Activated CD4-positive, CD25-positive, alpha-beta regulatory T cell treated with anti-CD3 and anti-CD28 coated beads, Interleukin-2, amount 50 U/mL, for 72 hours (primary cell): Measurements from ENCODE around the gene CRIP3.
A peak's percentile ranks its signal among the peaks of the same experiment; 100 is the strongest.

Experiments
- DNase-seq: peaks from one replicate; pipeline ENCODE4 v3.0.0; 2021

CRIP3 gene

GRCh38 chr6:43271103-43271815, 37.4 kb downstream of the CRIP3 start:
- no peak for DNase-seq

- peak; percentile 52 for DNase-seq
These were observed 39.2 kb downstream of the CRIP3 start for GRCh38 chr6:43269273-43270007.

GRCh38 chr6:43268782-43269272, 39.8 kb downstream of the CRIP3 start:
- DNase-seq, result no peak

DNA sequence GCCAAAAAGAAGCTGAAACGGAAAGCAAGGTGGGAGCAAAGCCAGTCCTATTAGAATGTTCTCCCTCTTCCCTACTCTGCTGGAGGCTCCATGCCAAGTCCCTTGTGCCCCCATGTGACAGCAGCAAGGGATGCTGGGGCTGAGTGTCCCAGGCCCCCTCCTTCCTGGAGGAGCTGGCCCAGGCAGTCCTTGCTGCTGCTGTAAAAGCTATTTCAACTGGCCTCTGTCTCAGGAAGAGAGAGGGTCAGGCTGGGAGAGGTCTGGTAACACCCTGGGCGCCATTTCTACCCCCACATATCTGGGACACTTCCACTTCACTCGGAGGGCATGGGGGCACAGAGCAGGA, 40.3 kb downstream of the CRIP3 start:
- no peak for DNase-seq

DNA sequence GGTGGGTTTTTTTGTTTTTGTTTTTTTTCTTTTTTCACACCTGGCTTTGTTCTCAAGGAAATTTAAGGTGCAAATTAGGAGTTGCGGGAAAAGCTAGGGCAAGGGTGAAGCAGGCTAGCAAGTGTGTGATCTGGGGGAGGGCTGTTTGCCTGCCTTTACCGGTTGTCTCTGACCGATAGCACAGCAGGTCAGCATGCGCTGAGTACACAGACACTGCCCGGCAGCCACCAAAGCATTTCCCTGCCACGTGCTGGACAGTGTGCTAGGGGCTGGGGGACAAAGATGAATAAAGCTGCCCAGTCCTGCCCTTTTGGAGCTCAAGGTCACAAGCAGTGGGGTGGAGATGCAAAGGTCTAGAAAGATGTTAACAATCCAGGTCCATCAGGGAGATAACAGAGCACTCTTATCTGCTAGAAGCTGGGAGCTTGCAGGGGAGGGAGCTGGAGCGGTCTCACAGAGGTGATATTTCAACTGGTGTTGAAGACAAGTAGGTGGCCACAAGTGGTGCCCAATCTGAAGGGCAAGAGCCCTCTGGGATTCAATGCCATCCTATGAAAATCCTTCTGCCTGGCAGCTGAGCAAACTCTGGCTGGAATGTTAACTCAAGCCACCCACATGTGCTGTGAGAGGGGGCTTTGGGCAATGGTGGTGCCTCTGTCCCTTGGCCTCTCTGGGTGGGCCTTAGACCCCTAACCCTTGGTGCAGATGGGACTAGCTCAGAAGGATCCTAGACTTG, 40.8 kb downstream of the CRIP3 start:
- no peak for DNase-seq

DNA sequence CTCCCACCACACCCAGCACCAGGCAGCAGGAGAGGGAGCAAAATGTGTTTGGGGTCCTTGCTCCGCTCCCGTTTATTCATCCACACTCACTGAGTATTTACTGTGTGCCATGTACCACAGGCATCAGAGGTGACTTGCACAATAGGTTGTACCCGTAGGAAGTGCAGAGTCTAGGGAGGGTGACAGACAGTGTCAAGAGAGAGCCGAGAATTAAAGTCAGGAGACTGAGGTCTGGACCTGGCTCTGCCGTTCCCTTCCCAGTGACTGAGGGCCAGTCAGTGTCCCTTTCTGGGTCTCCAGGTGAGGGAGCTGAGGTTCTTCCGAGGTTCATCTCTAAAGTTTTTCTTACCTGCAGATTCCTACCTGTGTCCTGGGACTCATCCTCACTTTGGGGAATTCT, 43.1 kb downstream of the CRIP3 start:
- DNase-seq, result no peak

DNA sequence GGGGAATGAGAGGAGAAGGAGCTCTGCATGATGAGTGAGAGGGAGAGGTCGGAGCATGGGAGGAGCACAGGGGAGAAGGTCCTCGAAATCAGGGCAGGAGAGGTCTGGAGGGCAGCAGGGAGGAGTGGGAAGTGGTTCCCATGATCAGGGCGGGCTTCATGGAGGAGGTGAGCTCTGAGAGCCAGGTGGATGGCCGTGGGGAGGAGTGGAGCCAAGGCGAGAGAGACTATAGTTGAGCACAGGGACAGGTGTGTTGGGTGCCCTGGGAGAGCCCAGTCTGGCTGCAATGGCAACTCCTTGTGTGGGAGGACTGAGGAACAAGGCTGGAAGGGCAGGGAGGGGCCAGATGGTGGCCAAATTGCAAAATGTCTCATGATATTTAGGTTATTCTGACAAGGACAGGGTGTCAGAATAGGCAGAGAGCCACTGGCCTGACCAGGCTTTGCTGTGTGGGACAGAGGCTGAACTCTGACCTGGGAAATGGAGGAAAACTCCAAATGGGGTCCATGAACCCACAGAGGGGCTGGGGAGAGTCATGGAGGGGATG, 44.0 kb downstream of the CRIP3 start:
- no peak for DNase-seq

GRCh38 chr6:43263314-43264178, 45.1 kb downstream of the CRIP3 start:
- peak; percentile 71 for DNase-seq

DNA sequence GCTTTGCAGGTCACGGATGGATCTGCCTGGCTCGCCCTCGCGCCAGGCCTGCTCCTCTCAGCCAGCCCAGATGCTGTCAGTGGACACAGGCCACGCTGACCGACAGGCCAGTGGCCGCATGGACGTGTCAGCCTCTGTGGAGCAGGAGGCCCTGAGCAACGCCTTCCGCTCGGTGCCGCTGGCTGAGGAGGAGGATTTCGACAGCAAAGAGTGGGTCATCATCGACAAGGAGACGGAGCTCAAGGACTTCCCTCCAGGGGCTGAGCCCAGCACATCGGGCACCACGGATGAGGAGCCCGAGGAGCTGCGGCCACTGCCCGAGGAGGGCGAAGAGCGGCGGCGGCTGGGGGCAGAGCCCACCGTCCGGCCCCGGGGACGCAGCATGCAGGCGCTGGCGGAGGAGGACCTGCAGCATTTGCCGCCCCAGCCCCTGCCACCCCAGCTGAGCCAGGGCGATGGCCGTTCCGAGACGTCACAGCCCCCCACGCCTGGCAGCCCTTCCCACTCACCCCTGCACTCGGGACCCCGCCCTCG, 45.8 kb downstream of the CRIP3 start:
- DNase-seq, result no peak

GRCh38 chr6:43262000-43262779, 46.4 kb downstream of the CRIP3 start:
- no peak for DNase-seq

- no peak for DNase-seq
These were observed 47.4 kb downstream of the CRIP3 start for GRCh38 chr6:43261198-43261597.

- no peak for DNase-seq
These were observed 47.8 kb downstream of the CRIP3 start for GRCh38 chr6:43260791-43261190.

GRCh38 chr6:43258807-43259686, 49.6 kb downstream of the CRIP3 start:
- DNase-seq, result no peak

GRCh38 chr6:43258180-43258579, 50.4 kb downstream of the CRIP3 start:
- no peak for DNase-seq

GRCh38 chr6:43257367-43258145, 51.1 kb downstream of the CRIP3 start:
- DNase-seq, result no peak

DNA sequence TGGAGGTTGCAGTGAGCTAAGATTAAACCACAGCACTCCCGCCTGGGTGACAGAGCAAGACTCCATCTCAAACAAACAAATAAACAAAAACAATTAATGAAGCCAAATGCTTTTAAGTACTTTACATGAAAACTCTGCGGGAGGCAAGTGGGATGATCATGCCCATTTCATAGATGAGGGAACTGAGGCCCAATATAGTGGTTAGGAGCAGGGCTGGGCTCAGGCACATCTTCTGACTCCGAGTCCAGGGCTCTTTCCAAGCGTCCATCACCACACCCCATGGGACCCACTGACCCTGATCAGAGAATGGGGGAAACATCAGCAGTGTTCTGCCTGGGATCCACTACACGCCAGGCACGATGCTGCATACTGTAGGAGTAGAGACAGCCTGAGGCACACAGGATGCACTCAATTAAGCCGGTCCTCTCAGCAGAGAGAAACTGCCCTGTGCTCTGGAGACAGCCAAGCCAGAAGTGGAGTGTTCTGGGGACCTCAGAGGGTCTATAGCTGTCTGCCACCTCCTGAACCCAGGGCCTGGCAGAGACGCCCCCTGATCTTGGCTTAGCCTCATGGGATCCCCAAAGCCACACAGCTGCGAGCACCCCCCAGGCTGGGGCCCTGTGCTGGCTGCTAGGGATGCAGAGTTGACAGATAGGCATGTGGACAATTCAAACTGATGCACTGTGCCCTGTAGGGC, 51.8 kb downstream of the CRIP3 start:
- DNase-seq, result no peak
